ENCODE results near the gene TTYH3. TPM values are rescaled to one million over a fixed set of nuclear protein-coding genes. Genes with fewer than 3 reads are reported as not detected.

Gene TTYH3
- total and polyA plus RNA-seq, 5 donors: 8.1 to 25.0 (median 15.4) TPM

DNA sequence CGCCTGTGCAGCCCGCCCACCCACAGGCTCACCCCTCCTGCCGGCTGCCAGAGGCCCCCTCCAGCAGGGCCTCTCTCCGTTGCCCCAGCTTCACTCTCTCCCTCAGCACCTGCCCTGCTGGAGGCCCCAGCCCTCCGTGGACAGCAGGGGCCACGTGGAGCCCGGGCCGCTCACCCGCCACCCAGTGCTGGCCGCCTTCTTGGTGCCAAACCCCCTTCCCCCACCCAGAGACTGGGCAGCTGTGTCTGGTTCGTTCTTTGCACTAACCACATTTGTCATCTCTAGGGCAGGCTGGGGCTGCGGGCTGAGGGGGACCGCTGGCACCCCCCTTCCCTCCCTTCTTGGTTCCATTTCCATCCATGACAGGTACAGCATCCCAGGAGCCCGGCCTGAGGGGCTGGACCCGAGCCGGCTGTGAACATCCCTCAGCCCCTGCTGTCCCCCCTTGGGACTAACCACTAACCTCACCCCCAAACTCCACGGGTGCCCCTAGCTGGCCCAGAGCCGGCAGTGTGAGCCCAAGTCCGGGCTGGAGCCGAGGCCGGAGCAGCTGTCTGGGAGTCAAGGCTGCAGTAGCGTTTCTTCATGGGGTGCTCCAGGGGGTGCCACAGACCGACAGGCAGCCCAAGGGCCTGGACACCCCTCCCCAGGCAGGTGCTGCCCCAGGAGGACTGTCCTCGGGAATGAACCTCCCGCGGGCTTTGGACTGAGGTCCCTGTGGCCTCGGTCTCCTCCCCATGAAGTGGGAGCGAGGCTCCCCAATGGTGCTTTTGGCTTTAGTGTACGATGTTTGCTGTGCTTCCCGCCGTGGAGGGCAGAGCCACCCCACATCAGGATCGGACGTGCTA lies 30.7 kb downstream of the TTYH3 start:
- H3K27ac ChIP-seq (ENCODE audit: low read length): no peak overlapping the region
- DNase-seq: peak; percentile 30 to 64 (median 60)
- no peaks in the 10 kb centered on the region for H3K9me3 ChIP-seq (ENCODE audit: control insufficient read depth, low read length)
- H3K4me3 ChIP-seq (ENCODE audit: low read length): no peak overlapping the region
- H3K4me1 ChIP-seq (ENCODE audit: control insufficient read depth, insufficient read depth, low read length): peaks cover 3% of the 10 kb centered on the region
- no peaks in the 10 kb centered on the region for H3K27me3 ChIP-seq (ENCODE audit: control insufficient read depth, insufficient read depth)
- intact Hi-C loops (cut with DNase I): loop anchor here in 1 of 4 donors (5.0 kb wide), 1 partner anchor 95 kb away; no protein-coding TSS in a partner anchor
- no peak for ATAC-seq
- 66% methylated on average over 33 of the region's 33 CpGs for WGBS

DNA sequence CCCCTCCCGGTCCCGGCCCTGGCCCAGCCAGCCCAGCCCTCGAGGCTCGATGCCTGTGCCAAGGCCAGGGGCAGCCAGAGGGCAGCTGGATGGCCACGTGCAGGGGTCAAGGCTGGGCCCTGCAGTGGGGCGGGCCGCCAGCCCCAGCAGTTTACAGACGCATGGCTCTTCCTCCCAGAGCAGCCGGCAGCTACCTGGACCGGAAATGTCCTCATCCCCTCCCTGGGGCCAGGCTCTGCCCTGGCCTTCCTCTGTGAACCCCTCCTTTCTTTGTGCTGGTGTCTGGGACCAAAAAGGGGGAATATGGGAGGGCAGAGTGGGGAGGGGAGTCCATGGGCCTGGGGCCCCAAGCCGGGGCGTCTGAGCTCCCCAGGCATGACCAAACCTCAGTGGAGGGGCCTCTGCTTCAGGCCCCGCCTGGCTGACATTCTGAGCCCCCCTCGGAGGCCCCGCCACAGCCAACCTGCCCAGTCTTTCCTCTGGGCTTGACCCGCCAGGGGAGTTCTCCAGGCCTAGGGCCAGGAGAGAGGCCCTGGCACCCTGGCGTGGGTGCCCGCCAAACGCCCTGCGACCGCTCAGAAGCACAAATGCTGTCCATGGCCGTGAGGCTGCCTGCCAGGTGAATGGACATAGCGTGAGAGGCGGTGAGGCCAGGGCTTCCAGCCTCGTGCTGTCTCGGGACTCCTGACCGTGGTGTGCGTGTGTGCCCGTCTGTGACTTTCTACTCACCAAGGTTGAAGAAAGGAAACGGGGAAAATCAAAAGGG lies 31.5 kb downstream of the TTYH3 start:
- Histone ChIP-seq H3K9me3 (ENCODE audit: control insufficient read depth, low read length) (no peaks in the 10 kb centered on the region), H3K27me3 (ENCODE audit: control insufficient read depth, insufficient read depth) (no peaks in the 10 kb centered on the region), H3K4me1 (ENCODE audit: control insufficient read depth, insufficient read depth, low read length) (peaks cover 3% of the 10 kb centered on the region), H3K4me3 (ENCODE audit: low read length) (no peak overlapping the region), H3K27ac (ENCODE audit: low read length) (no peak overlapping the region)
- ATAC-seq (peak; percentile 64 to 67), DNase-seq (peak; percentile 67 to 87 (median 85))
- intact Hi-C loops (cut with DNase I): loop anchor here in 1 of 4 donors (5.0 kb wide), 1 partner anchor 96 kb away; no protein-coding TSS in a partner anchor
- 42% methylated on average over 30 of the region's 30 CpGs for WGBS

DNA sequence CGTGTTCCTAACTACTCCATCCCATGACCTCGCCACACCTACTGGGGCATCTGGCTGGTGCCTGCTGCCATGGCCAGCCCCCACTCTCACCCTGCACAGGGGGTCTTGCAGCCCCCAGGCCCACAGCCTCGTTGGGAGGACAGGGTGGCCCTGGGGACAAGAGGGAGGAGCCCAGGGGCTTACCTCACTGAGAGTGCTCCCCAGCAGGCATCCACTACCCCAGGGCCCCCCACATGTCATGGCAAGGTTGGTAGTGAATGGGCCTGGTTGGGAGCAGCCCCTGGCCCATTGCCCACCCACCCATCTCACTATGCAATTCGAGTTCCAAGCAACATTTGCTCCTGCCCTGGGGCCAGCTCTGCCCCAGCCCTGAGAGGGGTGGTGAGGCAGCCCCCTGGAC lies 32.2 kb downstream of the TTYH3 start:
- DNase-seq: peak; percentile 14 to 56 (median 47)
- Histone ChIP-seq H3K27ac (ENCODE audit: low read length) (no peak overlapping the region), H3K4me1 (ENCODE audit: control insufficient read depth, insufficient read depth, low read length) (peaks cover 3% of the 10 kb centered on the region), H3K9me3 (ENCODE audit: control insufficient read depth, low read length) (no peaks in the 10 kb centered on the region), H3K4me3 (ENCODE audit: low read length) (no peak overlapping the region), H3K27me3 (ENCODE audit: control insufficient read depth, insufficient read depth) (no peaks in the 10 kb centered on the region)
- intact Hi-C loops (cut with DNase I): loop anchor here in 1 of 4 donors (5.0 kb wide), 1 partner anchor 97 kb away; no protein-coding TSS in a partner anchor
- WGBS: 58% methylated on average over 4 of the region's 4 CpGs
- ATAC-seq: no peak

DNA sequence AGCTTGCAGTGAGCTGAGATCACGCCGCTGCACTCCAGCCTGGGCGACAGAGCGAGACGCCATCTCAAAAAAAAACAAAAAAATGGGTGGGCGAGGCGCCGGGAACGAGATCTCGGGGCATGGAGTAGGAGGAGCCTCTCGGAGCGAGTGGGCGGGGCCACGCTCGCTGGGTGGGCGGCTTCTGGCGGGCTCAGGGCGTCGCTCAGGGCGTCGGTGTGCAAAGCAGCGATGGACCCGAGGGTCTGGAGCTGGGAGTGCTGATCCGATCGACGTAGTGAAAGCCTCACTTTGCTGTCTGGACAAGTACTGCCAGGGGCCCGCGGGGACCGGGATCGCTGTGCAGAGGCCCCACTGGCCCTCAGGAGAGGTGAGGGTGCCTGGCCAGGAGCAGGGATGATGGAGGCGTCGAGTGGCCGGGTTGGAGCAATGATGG lies 33.6 kb downstream of the TTYH3 start:
- Histone ChIP-seq H3K9me3 (ENCODE audit: control insufficient read depth, low read length) (no peaks in the 10 kb centered on the region), H3K4me3 (ENCODE audit: low read length) (no peak overlapping the region), H3K4me1 (ENCODE audit: control insufficient read depth, insufficient read depth, low read length) (peaks cover 3% of the 10 kb centered on the region), H3K27ac (ENCODE audit: low read length) (no peak overlapping the region), H3K27me3 (ENCODE audit: control insufficient read depth, insufficient read depth) (no peaks in the 10 kb centered on the region)
- DNase-seq: peak; percentile 30 to 67 (median 58)
- 48% methylated on average over 33 of the region's 33 CpGs for WGBS
- ATAC-seq: no peak
- intact Hi-C loops (cut with DNase I): no loop called here

DNA sequence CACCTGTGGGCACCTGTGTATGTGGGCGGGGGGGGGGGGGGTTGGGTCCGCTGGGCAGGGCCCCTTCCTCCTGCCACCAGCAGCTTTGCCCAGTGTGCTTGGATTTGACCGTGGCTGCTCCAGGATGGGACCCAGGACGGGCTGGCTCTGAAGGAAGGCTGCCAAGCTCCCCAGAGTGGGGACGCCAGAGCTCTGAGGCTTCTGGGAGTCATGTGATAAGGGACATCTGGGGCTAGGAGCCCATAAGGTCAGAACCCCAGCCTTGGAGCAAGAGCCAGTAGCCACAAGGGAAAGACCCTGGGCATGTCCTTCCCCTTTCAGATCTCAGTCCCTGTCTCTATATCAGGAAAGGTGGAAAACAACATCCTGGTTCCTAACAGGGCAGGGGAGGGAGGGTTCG lies 34.4 kb downstream of the TTYH3 start:
- no peak overlapping the region for H3K27ac ChIP-seq (ENCODE audit: low read length)
- no peak overlapping the region for H3K4me3 ChIP-seq (ENCODE audit: low read length)
- DNase-seq (peak; percentile 10 to 32 (median 21)), ATAC-seq (no peak)
- no peaks in the 10 kb centered on the region for H3K9me3 ChIP-seq (ENCODE audit: control insufficient read depth, low read length)
- H3K27me3 ChIP-seq (ENCODE audit: control insufficient read depth, insufficient read depth): no peaks in the 10 kb centered on the region
- intact Hi-C loops (cut with DNase I): no loop called here
- 46% methylated on average over 6 of the region's 6 CpGs for WGBS
- peaks cover 3% of the 10 kb centered on the region for H3K4me1 ChIP-seq (ENCODE audit: control insufficient read depth, insufficient read depth, low read length)

DNA sequence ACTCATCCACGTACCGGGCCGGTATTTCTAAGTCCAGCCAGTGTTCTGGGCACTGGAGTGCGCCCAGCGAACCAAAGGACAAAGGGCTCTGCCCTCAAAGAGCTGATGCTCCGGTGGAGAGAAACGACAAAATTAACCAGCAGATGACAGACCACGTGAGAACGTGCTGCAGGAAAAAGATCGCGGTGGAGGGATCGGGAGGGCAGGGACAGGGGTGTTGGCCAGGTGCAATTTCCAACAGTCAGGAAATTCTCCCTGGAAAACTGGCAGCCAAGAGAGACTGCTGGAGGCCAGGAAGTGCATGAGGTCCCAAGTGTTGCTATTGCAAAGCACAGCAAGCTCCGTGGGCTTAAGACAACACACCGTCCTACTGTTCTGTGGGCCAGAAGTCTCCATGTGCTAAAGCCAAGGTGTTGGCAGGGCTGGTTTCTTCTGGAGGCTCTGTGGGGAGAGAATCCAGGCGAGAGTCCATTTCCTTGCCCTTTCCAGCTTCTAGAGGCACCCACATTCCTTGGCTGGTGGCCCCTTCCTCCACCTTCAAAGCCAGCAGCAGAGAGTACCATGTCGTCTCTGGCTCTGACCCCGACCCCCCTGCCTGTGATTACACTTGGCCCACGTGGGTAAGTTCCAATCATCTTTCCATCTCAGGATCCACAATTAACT lies 34.9 kb downstream of the TTYH3 start:
- H3K27me3 ChIP-seq (ENCODE audit: control insufficient read depth, insufficient read depth): no peaks in the 10 kb centered on the region
- H3K27ac ChIP-seq (ENCODE audit: low read length): no peak overlapping the region
- H3K9me3 ChIP-seq (ENCODE audit: control insufficient read depth, low read length): no peaks in the 10 kb centered on the region
- H3K4me3 ChIP-seq (ENCODE audit: low read length): no peak overlapping the region
- ATAC-seq (no peak), DNase-seq (peak; percentile 10 to 24 (median 21))
- intact Hi-C loops (cut with DNase I): no loop called here
- WGBS: 65% methylated on average over 18 of the region's 18 CpGs
- peaks cover 3% of the 10 kb centered on the region for H3K4me1 ChIP-seq (ENCODE audit: control insufficient read depth, insufficient read depth, low read length)

DNA sequence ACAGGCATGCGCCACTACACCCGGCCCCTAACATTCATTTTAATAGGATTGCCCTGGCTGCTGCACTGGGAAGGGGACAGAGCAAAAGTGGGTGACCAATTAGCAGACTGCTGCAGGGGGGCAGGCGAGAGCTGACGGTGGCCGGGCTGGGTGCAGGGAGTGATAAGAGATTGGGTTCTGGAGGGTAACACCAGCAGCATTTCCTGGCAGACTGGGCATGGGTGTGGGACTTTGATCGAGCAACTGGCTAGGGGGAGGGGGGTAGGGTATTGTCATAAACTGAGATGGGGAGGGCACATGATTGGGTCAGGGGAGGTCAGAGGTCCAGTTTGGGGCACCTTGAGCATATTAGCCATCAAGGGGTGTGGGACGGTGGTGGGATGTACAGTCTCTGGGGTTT lies 36.1 kb downstream of the TTYH3 start:
- DNase-seq (peak; percentile 11 to 33 (median 21)), ATAC-seq (no peak)
- 59% methylated on average over 7 of the region's 7 CpGs for WGBS
- H3K4me1 ChIP-seq (ENCODE audit: control insufficient read depth, insufficient read depth, low read length): peaks cover 3% of the 10 kb centered on the region
- intact Hi-C loops (cut with DNase I): no loop called here
- H3K4me3 ChIP-seq (ENCODE audit: low read length): no peak overlapping the region
- no peaks in the 10 kb centered on the region for H3K27me3 ChIP-seq (ENCODE audit: control insufficient read depth, insufficient read depth)
- no peaks in the 10 kb centered on the region for H3K9me3 ChIP-seq (ENCODE audit: control insufficient read depth, low read length)
- H3K27ac ChIP-seq (ENCODE audit: low read length): no peak overlapping the region

DNA sequence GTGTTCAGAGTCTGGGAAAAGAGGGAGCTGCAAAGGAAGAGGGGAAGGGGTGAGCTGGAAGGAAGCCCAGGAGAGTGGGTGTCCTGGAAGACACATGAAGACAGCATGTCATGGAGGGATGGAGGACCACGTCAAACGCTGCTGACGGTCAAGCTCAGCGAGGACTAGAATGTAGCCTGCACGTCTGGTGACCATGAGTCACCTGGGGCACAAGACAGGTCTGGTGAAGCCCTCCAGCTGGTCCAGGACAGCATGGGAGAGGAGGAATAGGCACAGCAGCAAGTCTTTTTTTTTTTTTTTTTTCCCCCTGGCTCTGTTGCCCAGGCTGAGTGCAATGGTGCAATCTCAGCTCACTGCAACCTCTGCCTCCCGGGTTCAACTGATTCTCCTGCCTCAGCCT lies 36.6 kb downstream of the TTYH3 start:
- Histone ChIP-seq H3K27me3 (ENCODE audit: control insufficient read depth, insufficient read depth) (no peaks in the 10 kb centered on the region), H3K27ac (ENCODE audit: low read length) (no peak overlapping the region)
- WGBS: 57% methylated on average over 6 of the region's 6 CpGs

DNA sequence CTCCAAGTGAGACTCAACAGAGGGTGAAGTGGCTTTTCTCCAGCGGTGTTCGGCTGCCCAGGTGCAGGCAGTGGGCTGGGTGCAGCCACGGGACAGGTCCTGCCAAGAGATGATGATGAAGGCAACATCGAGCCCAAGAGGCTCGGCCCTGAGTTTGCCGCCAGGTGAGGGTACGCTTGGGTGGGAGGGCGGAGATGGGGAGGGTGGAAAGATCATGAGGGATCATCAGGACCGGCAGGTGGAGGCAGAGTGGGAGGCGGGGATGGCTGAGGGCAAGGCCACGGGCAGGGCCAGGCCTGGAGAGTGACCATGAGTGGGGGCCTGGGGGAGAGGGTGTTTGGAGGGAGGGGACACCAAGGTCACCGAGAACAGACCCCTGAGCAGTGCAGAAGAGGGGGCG lies 38.4 kb downstream of the TTYH3 start:
- no peaks in the 10 kb centered on the region for H3K27me3 ChIP-seq (ENCODE audit: control insufficient read depth, insufficient read depth)

More for the DNA sequence above, 36.6 kb downstream of the TTYH3 start:
- peak; percentile 8 to 21 (median 13) for DNase-seq
- Histone ChIP-seq H3K4me1 (ENCODE audit: control insufficient read depth, insufficient read depth, low read length) (no peaks in the 10 kb centered on the region), H3K4me3 (ENCODE audit: low read length) (no peak overlapping the region), H3K9me3 (ENCODE audit: control insufficient read depth, low read length) (no peaks in the 10 kb centered on the region)
- intact Hi-C loops (cut with DNase I): no loop called here
- ATAC-seq: no peak

DNA sequence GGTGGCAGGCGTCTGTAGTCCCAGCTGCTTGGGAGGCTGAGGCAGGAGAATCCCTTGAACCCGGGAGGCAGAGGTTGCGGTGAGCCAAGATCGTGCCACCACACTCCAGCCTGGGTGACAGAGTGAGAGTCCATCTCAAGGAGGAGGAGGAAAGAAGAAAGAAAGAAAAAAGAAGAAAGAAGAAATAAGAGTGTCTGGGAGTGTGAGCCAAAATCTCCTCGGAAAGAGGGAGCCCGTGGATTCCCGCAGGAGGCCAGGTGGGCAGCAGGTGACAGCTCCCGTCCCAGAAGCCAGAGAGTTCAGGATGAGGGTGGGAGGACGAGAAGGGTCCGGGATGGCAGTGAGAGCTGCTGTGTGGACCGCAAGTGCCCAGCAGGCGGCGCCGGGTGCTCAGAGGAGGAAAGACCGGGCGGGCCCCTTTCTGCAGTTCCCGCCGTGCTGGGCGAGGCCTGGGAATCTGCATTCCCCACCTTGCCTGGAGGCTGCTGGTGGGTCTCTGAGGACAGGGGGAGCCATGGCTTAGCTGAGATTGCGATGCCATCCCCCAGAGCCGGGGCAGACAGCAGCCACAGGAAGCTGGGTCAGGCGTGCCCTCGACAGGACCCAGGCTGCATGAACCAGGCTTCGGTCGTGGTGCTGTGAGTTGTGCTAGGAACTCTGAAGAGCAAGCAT lies 39.1 kb downstream of the TTYH3 start:
- 25% methylated on average over 25 of the region's 25 CpGs for WGBS
- H3K27ac ChIP-seq (ENCODE audit: low read length): no peak overlapping the region
- H3K9me3 ChIP-seq (ENCODE audit: control insufficient read depth, low read length): no peaks in the 10 kb centered on the region
- H3K27me3 ChIP-seq (ENCODE audit: control insufficient read depth, insufficient read depth): no peaks in the 10 kb centered on the region
- intact Hi-C loops (cut with DNase I): no loop called here
- no peaks in the 10 kb centered on the region for H3K4me1 ChIP-seq (ENCODE audit: control insufficient read depth, insufficient read depth, low read length)
- ATAC-seq (peak; percentile 80 to 81), DNase-seq (peak; percentile 79 to 91 (median 90))
- H3K4me3 ChIP-seq (ENCODE audit: low read length): no peak overlapping the region

More for the DNA sequence above, 38.4 kb downstream of the TTYH3 start:
- DNase-seq: peak; percentile 8 to 53 (median 28)
- Histone ChIP-seq H3K4me1 (ENCODE audit: control insufficient read depth, insufficient read depth, low read length) (no peaks in the 10 kb centered on the region), H3K27ac (ENCODE audit: low read length) (no peak overlapping the region), H3K4me3 (ENCODE audit: low read length) (no peak overlapping the region), H3K9me3 (ENCODE audit: control insufficient read depth, low read length) (no peaks in the 10 kb centered on the region)
- intact Hi-C loops (cut with DNase I): no loop called here
- ATAC-seq: peak in 1 of 2 donors; percentile 4
- WGBS: 88% methylated on average over 13 of the region's 13 CpGs
